HEK293 (cell line): ENCODE results near the gene HBEGF.

ENCODE experiments used
- KLF1 ChIP-seq: fragments of 450-650 bp; formaldehyde crosslinking; IDR thresholded peaks from 2 replicates; pipeline ENCODE4 v1.5.1; 2016; ENCODE audit warnings: missing biosample characterization, missing genetic modification characterization
- OSR2 ChIP-seq: fragments of 450-650 bp; formaldehyde crosslinking; IDR thresholded peaks from 2 replicates; pipeline ENCODE4 v1.5.1; 2016; ENCODE audit warnings: missing biosample characterization, missing genetic modification characterization
- PRDM4 ChIP-seq: fragments of 450-650 bp; formaldehyde crosslinking; IDR thresholded peaks from 2 replicates; pipeline ENCODE4 v1.5.1; 2017; ENCODE audit warnings: missing biosample characterization, missing genetic modification characterization
- RBAK ChIP-seq: fragments of 450-650 bp; formaldehyde crosslinking; IDR thresholded peaks from 2 replicates; pipeline ENCODE4 v1.5.1; 2016; ENCODE audit warnings: missing biosample characterization, missing genetic modification characterization
- ZBTB17 ChIP-seq: fragments of 450-650 bp; formaldehyde crosslinking; IDR thresholded peaks from 2 replicates; pipeline ENCODE4 v1.5.1; 2016; ENCODE audit warnings: missing biosample characterization, missing genetic modification characterization
- ZEB2 ChIP-seq: fragments of 450-650 bp; formaldehyde crosslinking; IDR thresholded peaks from 2 replicates; pipeline ENCODE4 v1.5.1; 2016; ENCODE audit warnings: missing biosample characterization, missing genetic modification characterization
- ZNF10 ChIP-seq: fragments of 450-650 bp; formaldehyde crosslinking; IDR thresholded peaks from 2 replicates; pipeline ENCODE4 v1.5.1; 2017; ENCODE audit warnings: missing biosample characterization, missing genetic modification characterization
- ZNF121 ChIP-seq: fragments of 450-650 bp; formaldehyde crosslinking; IDR thresholded peaks from 2 replicates; pipeline ENCODE4 v1.5.1; 2016; ENCODE audit warnings: missing biosample characterization, missing genetic modification characterization
- ZNF132 ChIP-seq: fragments of 450-650 bp; formaldehyde crosslinking; IDR thresholded peaks from 2 replicates; pipeline ENCODE4 v1.5.1; 2017; ENCODE audit warnings: missing biosample characterization, missing genetic modification characterization, borderline replicate concordance
- ZNF211 ChIP-seq: fragments of 450-650 bp; formaldehyde crosslinking; IDR thresholded peaks from 2 replicates; pipeline ENCODE4 v1.5.1; 2016; ENCODE audit warnings: low read depth, missing biosample characterization, missing genetic modification characterization
- ZNF214 ChIP-seq: fragments of 450-650 bp; formaldehyde crosslinking; IDR thresholded peaks from 2 replicates; pipeline ENCODE4 v1.5.1; 2017; ENCODE audit warnings: missing biosample characterization, mild to moderate bottlenecking, missing genetic modification characterization, borderline replicate concordance
- ZNF24 ChIP-seq: fragments of 450-650 bp; formaldehyde crosslinking; IDR thresholded peaks from 2 replicates; pipeline ENCODE4 v1.5.1; 2016; ENCODE audit warnings: missing biosample characterization, missing genetic modification characterization
- ZNF248 ChIP-seq: fragments of 450-650 bp; formaldehyde crosslinking; IDR thresholded peaks from 2 replicates; pipeline ENCODE4 v1.5.1; 2017; ENCODE audit warnings: missing biosample characterization, missing genetic modification characterization
- ZNF292 ChIP-seq: fragments of 450-650 bp; formaldehyde crosslinking; IDR thresholded peaks from 2 replicates; pipeline ENCODE4 v1.5.1; 2016; ENCODE audit warnings: low read depth, missing biosample characterization, missing genetic modification characterization, borderline replicate concordance
- ZNF549 ChIP-seq: fragments of 450-650 bp; IDR thresholded peaks from 2 replicates; pipeline ENCODE4 v1.5.1; 2018; ENCODE audit warnings: missing biosample characterization, missing genetic modification characterization, mild to moderate bottlenecking, inconsistent platforms, moderate library complexity
- ZNF658 ChIP-seq: fragments of 450-650 bp; formaldehyde crosslinking; IDR thresholded peaks from 2 replicates; pipeline ENCODE4; 2016; ENCODE audit warnings: missing biosample characterization, missing genetic modification characterization
- ZNF660 ChIP-seq: fragments of 450-650 bp; IDR thresholded peaks from 2 replicates; pipeline ENCODE4 v1.5.1; 2018; ENCODE audit warnings: missing biosample characterization, mild to moderate bottlenecking, missing genetic modification characterization
- ZNF791 ChIP-seq: fragments of 450-650 bp; formaldehyde crosslinking; IDR thresholded peaks from 2 replicates; pipeline ENCODE4 v1.5.1; 2016; ENCODE audit warnings: missing biosample characterization, missing genetic modification characterization
- TF ChIP-seq, protein P1 (sequence below): fragments of 450-650 bp; formaldehyde crosslinking; conservative IDR thresholded peaks from 2 replicates; pipeline ENCODE4 v1.5.1; 2016; ENCODE audit warnings: low read depth, missing biosample characterization, missing genetic modification characterization
- TF ChIP-seq, protein P2 (sequence below): fragments of 450-650 bp; formaldehyde crosslinking; IDR thresholded peaks from 2 replicates; pipeline ENCODE4 v1.5.1; 2016; ENCODE audit warnings: missing biosample characterization, missing genetic modification characterization

HBEGF gene

DNA sequence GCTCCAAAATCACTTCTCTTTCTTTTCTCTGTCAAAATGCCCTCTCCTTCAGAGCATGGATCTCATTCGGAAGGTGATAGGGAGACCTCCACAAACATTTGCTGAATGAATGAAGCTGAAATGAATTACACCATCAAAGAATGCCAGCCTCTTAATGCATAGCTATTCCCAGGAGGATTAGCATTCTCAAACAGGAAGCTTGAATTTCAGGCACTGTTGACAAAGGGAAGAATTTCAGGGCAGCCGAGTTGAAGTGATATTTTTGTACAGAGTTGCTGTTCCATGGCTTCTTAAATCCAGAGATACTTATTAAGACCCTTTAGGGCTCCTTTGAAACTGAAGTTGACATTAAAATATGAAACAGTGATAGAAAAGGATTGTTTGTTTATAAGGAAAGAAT, 18.8 kb downstream of the HBEGF start (continued):
- TF ChIP-seq ZNF791 (tag by site-specific recombination) (no peak), ZNF658 (tag by site-specific recombination) (no peak), OSR2 (tag by site-specific recombination) (peak; percentile 63), KLF1 (tag by site-specific recombination) (no peak), RBAK (tag by site-specific recombination) (no peak), ZNF292 (tag by site-specific recombination) (no peak), ZBTB17 (tag by site-specific recombination) (peak; percentile 46), ZNF24 (tag by site-specific recombination) (peak; percentile 97), ZNF549 (tag by site-specific recombination) (no peak), ZNF214 (no peak), ZNF132 (tag by site-specific recombination) (no peak), ZNF660 (no peak), ZNF10 (tag by site-specific recombination) (0 out of 2 replicates have a peak, but pooled peaks have one; percentile 20), ZNF211 (no peak), ZNF248 (tag by site-specific recombination) (no peak), PRDM4 (no peak), ZEB2 (tag by site-specific recombination) (0 out of 2 replicates have a peak, but pooled peaks have one; percentile 33), ZNF121 (no peak)
- TF ChIP-seq, protein P1, sequence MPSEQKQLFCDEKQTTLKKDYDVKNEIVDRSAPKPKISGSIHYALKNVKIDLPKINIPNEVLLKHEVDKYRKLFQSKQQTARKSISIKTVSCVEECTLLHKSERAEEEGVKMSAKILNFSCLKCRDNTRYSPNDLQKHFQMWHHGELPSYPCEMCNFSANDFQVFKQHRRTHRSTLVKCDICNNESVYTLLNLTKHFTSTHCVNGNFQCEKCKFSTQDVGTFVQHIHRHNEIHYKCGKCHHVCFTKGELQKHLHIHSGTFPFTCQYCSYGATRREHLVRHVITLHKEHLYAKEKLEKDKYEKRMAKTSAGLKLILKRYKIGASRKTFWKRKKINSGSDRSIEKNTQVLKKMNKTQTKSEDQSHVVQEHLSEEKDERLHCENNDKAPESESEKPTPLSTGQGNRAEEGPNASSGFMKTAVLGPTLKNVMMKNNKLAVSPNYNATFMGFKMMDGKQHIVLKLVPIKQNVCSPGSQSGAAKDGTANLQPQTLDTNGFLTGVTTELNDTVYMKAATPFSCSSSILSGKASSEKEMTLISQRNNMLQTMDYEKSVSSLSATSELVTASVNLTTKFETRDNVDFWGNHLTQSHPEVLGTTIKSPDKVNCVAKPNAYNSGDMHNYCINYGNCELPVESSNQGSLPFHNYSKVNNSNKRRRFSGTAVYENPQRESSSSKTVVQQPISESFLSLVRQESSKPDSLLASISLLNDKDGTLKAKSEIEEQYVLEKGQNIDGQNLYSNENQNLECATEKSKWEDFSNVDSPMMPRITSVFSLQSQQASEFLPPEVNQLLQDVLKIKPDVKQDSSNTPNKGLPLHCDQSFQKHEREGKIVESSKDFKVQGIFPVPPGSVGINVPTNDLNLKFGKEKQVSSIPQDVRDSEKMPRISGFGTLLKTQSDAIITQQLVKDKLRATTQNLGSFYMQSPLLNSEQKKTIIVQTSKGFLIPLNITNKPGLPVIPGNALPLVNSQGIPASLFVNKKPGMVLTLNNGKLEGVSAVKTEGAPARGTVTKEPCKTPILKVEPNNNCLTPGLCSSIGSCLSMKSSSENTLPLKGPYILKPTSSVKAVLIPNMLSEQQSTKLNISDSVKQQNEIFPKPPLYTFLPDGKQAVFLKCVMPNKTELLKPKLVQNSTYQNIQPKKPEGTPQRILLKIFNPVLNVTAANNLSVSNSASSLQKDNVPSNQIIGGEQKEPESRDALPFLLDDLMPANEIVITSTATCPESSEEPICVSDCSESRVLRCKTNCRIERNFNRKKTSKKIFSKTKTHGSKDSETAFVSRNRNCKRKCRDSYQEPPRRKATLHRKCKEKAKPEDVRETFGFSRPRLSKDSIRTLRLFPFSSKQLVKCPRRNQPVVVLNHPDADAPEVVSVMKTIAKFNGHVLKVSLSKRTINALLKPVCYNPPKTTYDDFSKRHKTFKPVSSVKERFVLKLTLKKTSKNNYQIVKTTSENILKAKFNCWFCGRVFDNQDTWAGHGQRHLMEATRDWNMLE (tag by site-specific recombination): no peak
- TF ChIP-seq, protein P2, sequence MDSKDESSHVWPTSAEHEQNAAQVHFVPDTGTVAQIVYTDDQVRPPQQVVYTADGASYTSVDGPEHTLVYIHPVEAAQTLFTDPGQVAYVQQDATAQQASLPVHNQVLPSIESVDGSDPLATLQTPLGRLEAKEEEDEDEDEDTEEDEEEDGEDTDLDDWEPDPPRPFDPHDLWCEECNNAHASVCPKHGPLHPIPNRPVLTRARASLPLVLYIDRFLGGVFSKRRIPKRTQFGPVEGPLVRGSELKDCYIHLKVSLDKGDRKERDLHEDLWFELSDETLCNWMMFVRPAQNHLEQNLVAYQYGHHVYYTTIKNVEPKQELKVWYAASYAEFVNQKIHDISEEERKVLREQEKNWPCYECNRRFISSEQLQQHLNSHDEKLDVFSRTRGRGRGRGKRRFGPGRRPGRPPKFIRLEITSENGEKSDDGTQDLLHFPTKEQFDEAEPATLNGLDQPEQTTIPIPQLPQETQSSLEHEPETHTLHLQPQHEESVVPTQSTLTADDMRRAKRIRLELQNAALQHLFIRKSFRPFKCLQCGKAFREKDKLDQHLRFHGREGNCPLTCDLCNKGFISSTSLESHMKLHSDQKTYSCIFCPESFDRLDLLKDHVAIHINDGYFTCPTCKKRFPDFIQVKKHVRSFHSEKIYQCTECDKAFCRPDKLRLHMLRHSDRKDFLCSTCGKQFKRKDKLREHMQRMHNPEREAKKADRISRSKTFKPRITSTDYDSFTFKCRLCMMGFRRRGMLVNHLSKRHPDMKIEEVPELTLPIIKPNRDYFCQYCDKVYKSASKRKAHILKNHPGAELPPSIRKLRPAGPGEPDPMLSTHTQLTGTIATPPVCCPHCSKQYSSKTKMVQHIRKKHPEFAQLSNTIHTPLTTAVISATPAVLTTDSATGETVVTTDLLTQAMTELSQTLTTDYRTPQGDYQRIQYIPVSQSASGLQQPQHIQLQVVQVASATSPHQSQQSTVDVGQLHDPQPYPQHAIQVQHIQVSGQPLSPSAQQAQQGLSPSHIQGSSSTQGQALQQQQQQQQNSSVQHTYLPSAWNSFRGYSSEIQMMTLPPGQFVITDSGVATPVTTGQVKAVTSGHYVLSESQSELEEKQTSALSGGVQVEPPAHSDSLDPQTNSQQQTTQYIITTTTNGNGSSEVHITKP: no peak
